GM19455 (cell line): ENCODE measurements around the gene TMEM44.
"Not testable (repeated sequence)": the region's sequence is repeated elsewhere in the genome, so short reads cannot be mapped to it uniquely, and the experiment has no call there.

Experiments
- ATAC-seq: cut with Tn5 transposase; IDR thresholded peaks from one replicate; pipeline ENCODE4 v1.9.1; 2021; ENCODE audit not compliant: unreplicated experiment

The TMEM44 gene

GRCh38 chr3:194556086-194557056 lies 76.8 kb downstream of the TMEM44 start:
- no peak for ATAC-seq

GRCh38 chr3:194555175-194556062 lies 77.8 kb downstream of the TMEM44 start:
- ATAC-seq = no peak

GRCh38 chr3:194554473-194555123 lies 78.6 kb downstream of the TMEM44 start:
- ATAC-seq = no peak

GRCh38 chr3:194552327-194552949 lies 80.8 kb downstream of the TMEM44 start:
- no peak for ATAC-seq

GRCh38 chr3:194549853-194550252 lies 83.4 kb downstream of the TMEM44 start:
- no peak for ATAC-seq

GRCh38 chr3:194548346-194549321 lies 84.6 kb downstream of the TMEM44 start:
- ATAC-seq = no peak

- ATAC-seq = no peak
These were observed 86.2 kb downstream of the TMEM44 start for GRCh38 chr3:194547042-194547441.

GRCh38 chr3:194545538-194545937 lies 87.7 kb downstream of the TMEM44 start:
- ATAC-seq = not testable (repeated sequence)

- no peak for ATAC-seq
These were observed 89.7 kb downstream of the TMEM44 start for GRCh38 chr3:194543550-194543949.

- no peak for ATAC-seq
These were observed 91.7 kb downstream of the TMEM44 start for GRCh38 chr3:194541483-194541882.

GRCh38 chr3:194540274-194540905 lies 92.8 kb downstream of the TMEM44 start:
- no peak for ATAC-seq

GRCh38 chr3:194539498-194539897 lies 93.7 kb downstream of the TMEM44 start:
- ATAC-seq = no peak

GRCh38 chr3:194537732-194538247 lies 95.4 kb downstream of the TMEM44 start:
- no peak for ATAC-seq
